HG03469 (cell line): ENCODE data around the gene FOXP2.

Source experiments
- ATAC-seq: cut with Tn5 transposase; IDR thresholded peaks from one replicate; pipeline ENCODE4 v1.9.1; 2021; ENCODE audit warnings: mild to moderate bottlenecking, moderate library complexity, moderate number of reproducible peaks; ENCODE audit not compliant: unreplicated experiment

Gene FOXP2

DNA sequence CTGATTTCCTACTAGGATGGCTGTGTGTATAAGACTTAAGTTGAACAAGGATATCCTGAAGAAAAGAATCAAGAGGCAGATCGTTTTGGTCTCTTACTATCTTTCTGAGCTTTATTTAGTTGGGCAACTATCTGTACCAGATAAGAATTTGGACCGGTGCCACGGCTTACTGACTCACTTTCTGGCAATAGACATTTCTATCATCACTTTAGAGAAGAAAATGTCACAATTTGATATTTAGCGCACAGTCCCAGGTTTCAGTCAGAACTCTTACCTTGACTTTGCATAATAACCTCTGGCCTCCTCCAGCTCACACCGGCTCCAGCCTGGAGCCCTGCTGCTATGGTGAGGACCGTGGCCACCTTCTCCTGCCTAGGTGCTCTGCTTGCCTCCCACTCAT is 289.1 kb downstream of the FOXP2 start:
- ATAC-seq: no peak

DNA sequence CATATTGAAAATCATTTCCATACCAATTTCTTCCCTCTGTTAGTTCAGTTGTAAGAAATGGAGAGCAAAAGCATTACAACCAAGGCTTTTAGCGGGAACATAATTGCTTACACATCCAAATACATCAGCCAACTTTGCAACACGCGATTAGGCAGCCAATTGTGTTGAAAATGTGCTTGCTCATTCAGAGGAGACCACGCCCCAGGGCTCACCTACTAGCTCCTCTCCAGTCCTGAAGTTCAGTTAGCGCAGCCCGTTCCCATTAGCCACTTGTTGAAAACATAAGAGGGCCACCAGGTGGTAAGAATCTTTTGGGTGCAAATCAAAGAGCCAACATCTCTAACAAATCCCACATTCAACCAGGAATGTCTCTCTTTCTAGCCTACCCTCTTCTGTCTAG is 294.0 kb downstream of the FOXP2 start:
- no peak for ATAC-seq

DNA sequence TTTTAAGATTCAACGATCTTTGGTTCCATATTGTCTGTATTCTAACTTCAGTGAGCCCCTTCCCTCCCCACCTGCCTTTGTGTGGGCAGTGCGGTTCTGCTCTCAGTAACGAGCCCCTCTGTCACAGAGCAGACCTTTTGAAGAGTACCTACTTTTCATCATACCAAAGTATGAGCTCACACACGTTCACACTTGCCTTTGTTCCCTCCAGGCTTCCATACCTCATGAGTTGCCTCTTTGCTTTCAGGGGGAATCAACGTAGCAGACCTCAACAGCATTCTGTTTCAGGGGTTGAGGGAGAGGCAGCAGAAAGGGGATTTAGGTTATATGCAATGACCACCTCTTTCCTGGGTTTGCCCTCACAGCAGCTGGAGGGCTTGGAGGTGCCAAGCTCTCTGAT is 295.9 kb downstream of the FOXP2 start:
- no peak for ATAC-seq

DNA sequence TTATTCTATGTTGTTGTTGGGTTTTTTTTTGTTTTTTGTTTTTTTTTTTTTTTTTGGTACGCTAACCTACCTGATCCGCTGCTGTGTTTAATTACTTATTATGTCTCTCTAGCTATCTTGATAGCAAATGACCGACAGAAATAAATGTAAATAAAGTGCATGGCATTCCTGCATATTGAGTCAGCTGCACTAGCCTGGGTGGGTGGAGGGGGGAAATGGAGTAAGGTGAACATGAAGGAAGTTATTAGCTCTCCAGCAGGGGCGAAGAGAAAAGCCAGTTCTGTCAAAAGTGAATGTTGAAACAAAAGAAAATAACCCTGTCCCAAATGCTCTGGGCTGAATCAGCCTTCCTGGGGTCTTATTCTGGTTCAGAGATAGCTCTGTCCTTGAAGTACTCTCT is 296.6 kb downstream of the FOXP2 start:
- ATAC-seq: no peak

DNA sequence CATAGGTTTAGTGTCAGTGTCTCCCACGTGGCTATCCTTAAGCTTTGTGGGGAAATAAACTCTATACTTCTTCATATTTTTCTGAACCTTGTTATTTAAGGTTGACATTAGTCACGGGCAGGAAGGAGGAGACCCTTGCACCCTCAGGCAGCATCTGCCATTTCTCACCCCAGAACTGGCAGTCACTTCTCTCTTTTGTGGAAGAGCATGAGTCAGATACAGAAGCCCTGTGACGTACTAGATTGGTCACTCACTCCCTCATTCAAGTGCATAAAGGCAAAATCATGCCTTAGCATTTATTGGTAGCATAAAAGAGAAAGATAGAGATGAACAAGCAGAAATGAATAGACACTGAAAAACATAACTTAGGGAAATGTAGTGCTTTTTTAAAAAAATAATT is 301.3 kb downstream of the FOXP2 start:
- peak; percentile 64 for ATAC-seq

DNA sequence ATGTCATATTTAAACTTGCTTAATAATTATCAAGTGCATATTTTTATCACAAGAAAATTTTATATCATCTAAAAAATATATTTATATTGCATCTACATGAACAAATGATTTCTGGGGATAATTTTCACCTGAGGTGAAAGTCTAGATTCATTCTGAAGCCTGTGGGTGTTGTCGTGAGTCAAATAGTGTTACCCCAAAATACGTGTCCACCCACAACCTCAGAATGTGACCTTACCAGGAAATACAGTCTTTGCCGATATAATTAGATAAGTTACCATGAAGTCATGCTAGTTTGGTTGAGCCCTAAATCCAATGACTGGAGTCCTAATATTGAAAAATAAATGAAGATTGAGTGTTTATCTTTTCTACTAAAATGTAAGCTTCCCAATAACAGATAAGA is 304.2 kb downstream of the FOXP2 start:
- peak; percentile 66 for ATAC-seq

DNA sequence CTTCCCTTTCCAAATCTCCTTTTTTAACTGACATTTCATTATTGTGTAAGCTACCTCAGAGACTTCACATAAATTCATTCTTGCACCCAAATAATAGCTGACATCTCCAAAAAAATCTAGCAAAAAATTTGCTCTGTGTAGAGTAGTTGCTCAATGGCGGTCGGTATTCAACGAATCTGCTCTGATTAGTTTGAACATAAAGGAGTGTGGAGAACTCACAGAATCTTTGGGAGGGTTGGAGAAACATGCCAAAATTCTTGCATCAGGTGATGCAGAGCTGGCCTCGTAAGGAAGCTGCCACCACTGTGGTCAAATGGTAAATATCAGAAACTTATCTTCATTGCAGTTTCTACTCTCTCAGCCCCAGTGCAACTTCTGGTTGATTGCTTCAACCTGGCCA is 306.1 kb downstream of the FOXP2 start:
- ATAC-seq: no peak

DNA sequence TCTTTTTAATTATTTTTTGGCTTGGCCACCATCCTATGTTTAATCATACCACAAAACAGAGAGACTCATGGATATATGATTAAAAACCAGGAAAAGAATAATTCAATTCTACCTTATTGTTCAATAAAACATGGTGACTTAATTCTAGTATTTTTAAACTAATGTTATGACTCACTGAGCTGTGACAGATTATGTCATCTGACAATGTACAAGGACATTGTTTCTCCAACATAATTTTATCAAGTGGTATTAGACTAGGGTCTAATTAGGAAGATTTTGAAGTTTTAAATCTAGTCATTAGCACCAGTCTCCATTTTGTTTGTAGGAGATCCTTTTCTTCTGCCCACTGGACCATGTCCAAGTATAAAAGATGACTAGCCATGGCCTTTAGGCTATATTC is 307.9 kb downstream of the FOXP2 start:
- no peak for ATAC-seq

DNA sequence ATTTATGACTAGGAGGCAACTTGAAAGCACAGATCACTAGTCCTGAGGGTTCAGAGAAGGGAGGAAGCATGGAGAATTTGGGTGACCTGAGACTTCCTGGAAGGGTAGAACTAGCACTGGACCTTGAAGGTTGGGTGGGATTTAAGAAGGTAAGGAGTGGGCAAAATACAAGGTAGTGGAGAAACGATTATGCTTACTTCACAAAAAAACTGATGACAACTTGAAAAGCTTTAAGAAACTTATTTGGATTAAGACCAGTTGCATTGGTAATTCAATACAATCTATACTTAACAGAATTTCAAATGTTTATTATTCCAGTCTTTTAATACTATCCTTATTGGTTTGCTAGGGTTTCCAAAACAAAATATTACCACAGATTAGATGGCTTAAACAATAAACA is 308.7 kb downstream of the FOXP2 start:
- no peak for ATAC-seq

DNA sequence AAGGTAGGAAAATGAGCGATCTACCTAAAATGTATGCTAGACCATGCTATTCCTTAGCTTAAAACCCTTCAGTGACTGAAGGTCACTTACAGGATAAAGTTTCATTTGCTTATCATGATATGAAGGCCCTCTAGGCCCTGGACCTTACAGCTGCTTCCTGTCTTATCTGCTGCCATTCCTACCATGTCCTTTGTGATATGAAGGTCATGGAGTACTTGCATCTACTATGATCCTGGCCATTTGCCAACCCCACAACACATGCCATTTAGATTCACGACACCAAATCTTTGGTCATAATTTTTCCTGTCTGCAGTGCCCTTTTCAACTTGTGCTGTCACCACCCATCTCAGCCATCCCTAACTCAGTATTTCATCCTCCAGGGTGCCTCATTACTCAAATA is 325.5 kb downstream of the FOXP2 start:
- no peak for ATAC-seq

DNA sequence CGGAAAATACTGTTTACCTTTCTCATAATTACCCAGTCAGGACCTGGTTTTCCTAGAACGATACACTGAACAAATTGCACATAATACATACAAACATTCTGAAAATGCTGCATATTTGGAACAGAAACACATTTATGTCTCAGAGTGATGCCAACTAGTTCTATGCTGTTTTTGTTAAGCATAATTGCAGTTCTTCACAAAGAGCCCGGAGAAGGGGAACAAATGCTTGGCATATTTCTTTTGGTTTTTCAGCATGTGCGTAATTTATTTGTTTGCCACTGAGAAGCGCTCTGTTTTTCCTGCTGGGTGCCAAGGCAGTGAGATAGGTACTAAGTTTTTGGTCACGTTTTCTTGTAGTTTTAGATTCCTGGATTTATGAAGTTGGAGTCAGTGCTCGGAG is 326.3 kb downstream of the FOXP2 start:
- no peak for ATAC-seq

DNA sequence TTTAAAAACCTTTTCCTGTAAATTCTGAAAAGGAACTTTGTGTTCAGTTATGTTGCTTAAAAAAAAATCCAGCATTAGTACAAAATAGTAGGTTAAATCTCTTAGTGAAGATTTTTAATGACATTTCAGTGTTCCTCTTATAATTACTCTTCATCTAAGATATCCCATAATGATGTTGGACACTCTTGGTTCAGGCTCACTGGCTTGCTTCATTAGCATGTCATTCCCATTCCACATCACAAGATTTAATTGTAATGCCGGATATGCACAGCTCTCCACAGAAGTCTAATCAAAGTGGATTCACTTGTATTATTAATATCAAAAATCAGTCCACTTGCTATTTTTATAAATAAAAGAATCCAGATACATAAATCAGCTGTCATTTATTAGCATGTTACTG is 327.3 kb downstream of the FOXP2 start:
- no peak for ATAC-seq
